ENCODE data around the gene LSMEM2. TPM values are rescaled to one million over a fixed set of nuclear protein-coding genes. Genes with fewer than 3 reads are reported as not detected.

Gene LSMEM2
- total and polyA plus RNA-seq, 12 donors: 1.9 to 45.2 (median 31.7) TPM

- intact Hi-C loops (cut with DNase I): loop anchor here in 5 of 10 donors (1.0 to 10.0 kb wide), 6 partner anchors 18 to 84 kb away; partner anchors contain the start of genes GNAI2 (in 1 of the 5), HYAL1 (in 1 of the 5) and SEMA3B (in 1 of the 5)
Observed at GRCh38 chr3:50321336-50322114, 42.6 kb downstream of the LSMEM2 start.

GRCh38 chr3:50322115-50322385, 43.2 kb downstream of the LSMEM2 start:
- Histone ChIP-seq H3K4me3 (peak overlapping the region; percentile 57 to 88 (median 80)), H3K36me3 (peaks cover 0 to 53% (median 28%) of the 10 kb centered on the region in 9 donors), H3K27ac (peak overlapping the region; percentile 91 to 99 (median 97)), H3K4me1 (peaks cover 30 to 90% (median 74%) of the 10 kb centered on the region in 9 donors), H3K27me3 (no peaks in the 10 kb centered on the region), H3K9me3 (no peaks in the 10 kb centered on the region)
- ATAC-seq: no peak
- no peak for DNase-seq
- WGBS, 2 donors: 18 to 21% methylated on average over 14 of the region's 14 CpGs
- intact Hi-C loops (cut with DNase I): loop anchor here in 4 of 10 donors (5.0 to 10.0 kb wide), 4 partner anchors 50 to 85 kb away; partner anchors contain the start of genes GNAI2 (in 1 of the 4) and SEMA3B (in 1 of the 4)
- TF ChIP-seq CTCF (IDR thresholded peaks at IDR 0.05): peak in 1 of 9 donors; percentile 5

More at GRCh38 chr3:50321336-50322114, 42.6 kb downstream of the LSMEM2 start:
- Histone ChIP-seq H3K27me3 (no peaks in the 10 kb centered on the region), H3K27ac (peak overlapping the region; percentile 91 to 99 (median 97)), H3K4me3 (peak overlapping the region; percentile 57 to 88 (median 80)), H3K4me1 (peaks cover 29 to 90% (median 71%) of the 10 kb centered on the region in 9 donors), H3K36me3 (peaks cover 0 to 55% (median 31%) of the 10 kb centered on the region in 9 donors), H3K9me3 (no peaks in the 10 kb centered on the region)
- TF ChIP-seq CTCF (IDR thresholded peaks at IDR 0.05): peak; percentile 28 to 79 (median 64)
- DNase-seq (peak; percentile 90 to 91), ATAC-seq (peak; percentile 60 to 79 (median 74))
- 1% methylated on average over 58 to 59 of the region's 59 CpGs for WGBS, 2 donors

GRCh38 chr3:50322386-50323091, 43.7 kb downstream of the LSMEM2 start, which contains the start of gene HYAL2:
Gene HYAL2 (minus strand): TSS chr3:50322745. CDS start chr3:50320489, 2,256 bp downstream.
- H3K27me3 ChIP-seq: no peaks in the 10 kb centered on the region
- H3K4me1 ChIP-seq: peaks cover 32 to 90% (median 74%) of the 10 kb centered on the region in 9 donors
- TF ChIP-seq CTCF (IDR thresholded peaks at IDR 0.05): no peak
- 33 to 43% methylated on average over 31 of the region's 31 CpGs for WGBS, 2 donors
- DNase-seq (peak; percentile 82 to 87), ATAC-seq (peak; percentile 1 to 46 (median 32))
- intact Hi-C loops (cut with DNase I): loop anchor here in 4 of 10 donors (5.0 to 10.0 kb wide), 4 partner anchors 50 to 85 kb away; partner anchors contain the start of genes GNAI2 (in 1 of the 4) and SEMA3B (in 1 of the 4)
- H3K27ac ChIP-seq: peak within 1 kb of the TSS; percentile 91 to 99 (median 97)
- peaks cover 0 to 48% (median 23%) of the 10 kb centered on the region in 9 donors for H3K36me3 ChIP-seq
- peak within 1 kb of the TSS; percentile 57 to 88 (median 80) for H3K4me3 ChIP-seq
- H3K9me3 ChIP-seq: no peaks in the 10 kb centered on the region

Data from heart right ventricle (tissue), 16 donors.